HepG2 (cell line): ENCODE data around the gene TMEM250. TPM values are rescaled to one million over a fixed set of nuclear protein-coding genes. Genes with fewer than 3 reads are reported as not detected.
A peak's percentile ranks its signal among the peaks of the same experiment; 100 is the strongest.

Experiments used
- CBX2 ChIP-seq, 2 experiments: fragments of 200-600 bp in 1 of 2; sonication (generic); formaldehyde crosslinking in 1 of 2; IDR thresholded peaks; 2 replicates each; pipeline versions ENCODE4 v1.7.0 to v1.8.1; 2018 to 2022; ENCODE audit warnings: low read depth in 2 of 2, low read length in 1 of 2, mild to moderate bottlenecking in 1 of 2, missing genetic modification reagents in 1 of 2
- NCOA2 ChIP-seq: sonication (generic); formaldehyde crosslinking; IDR thresholded peaks from 2 replicates; pipeline ENCODE4 v1.8.0; 2022; ENCODE audit warnings: inconsistent platforms
- RARG ChIP-seq: sonication (generic); formaldehyde crosslinking; IDR thresholded peaks from 2 replicates; pipeline ENCODE4 v1.4.0; 2020; ENCODE audit warnings: low read depth, mild to moderate bottlenecking, missing genetic modification reagents
- SMAD1 ChIP-seq: sonication (generic); formaldehyde crosslinking; IDR thresholded peaks from 2 replicates; pipeline ENCODE4 v1.4.0; 2020; ENCODE audit warnings: missing genetic modification reagents, low read depth, mild to moderate bottlenecking, borderline replicate concordance
- ZNF101 ChIP-seq: sonication (generic); formaldehyde crosslinking; IDR thresholded peaks from 2 replicates; pipeline ENCODE4 v1.4.0; 2020; ENCODE audit warnings: mild to moderate bottlenecking, low read depth, missing genetic modification reagents, borderline replicate concordance
- ZNF34 ChIP-seq: sonication (generic); formaldehyde crosslinking; IDR thresholded peaks from 2 replicates; pipeline ENCODE4 v1.4.0; 2020; ENCODE audit warnings: mild to moderate bottlenecking, missing genetic modification reagents, borderline replicate concordance
- polyA plus RNA-seq, 8 experiments: library from polyadenylated mRNA; depleted of rRNA in 3 of 8; stranded (reverse) in 7 of 8; unstranded in 1 of 8; fragments of >200 nt; fragmentation: Illumina TruSeq in 4 of 8; extraction: Trizol in 4 of 8; gene quantifications; 2 replicates each; pipeline versions ENCODE4 v1.2.1 to v1.2.3, GENCODE V29; 2011 to 2016; ENCODE audit warnings: low read depth in 4 of 8, missing spikeins in 1 of 8, mixed read lengths in 1 of 8; ENCODE audit not compliant: insufficient read depth in 1 of 8
- total RNA-seq, 5 experiments: library from RNA; depleted of rRNA; stranded (reverse); fragments of >200 nt; fragmentation: Illumina TruSeq; extraction: Trizol; gene quantifications; 2 replicates each; pipeline ENCODE4 v1.2.3, GENCODE V29; 2016; ENCODE audit warnings: low read depth in 1 of 5
- TF ChIP-seq, protein P1 (sequence below): sonication (generic); formaldehyde crosslinking; IDR thresholded peaks from 2 replicates; pipeline ENCODE4 v1.4.0; 2020; ENCODE audit warnings: low read depth, mild to moderate bottlenecking, missing genetic modification reagents
- TF ChIP-seq, protein P2 (sequence below): sonication (generic); formaldehyde crosslinking; IDR thresholded peaks from 2 replicates; pipeline ENCODE4 v1.5.0; 2020; ENCODE audit warnings: mild to moderate bottlenecking, missing genetic modification reagents
- TF ChIP-seq, protein P3 (sequence below): sonication (generic); formaldehyde crosslinking; IDR thresholded peaks from 2 replicates; pipeline ENCODE4 v1.8.0; 2022; ENCODE audit warnings: mild to moderate bottlenecking, missing genetic modification reagents, moderate library complexity
- TF ChIP-seq, protein P4 (sequence below): sonication (generic); formaldehyde crosslinking; IDR thresholded peaks from 2 replicates; pipeline ENCODE4 v1.5.1; 2020; ENCODE audit warnings: mild to moderate bottlenecking, moderate library complexity, missing genetic modification reagents
- TF ChIP-seq, protein P5 (sequence below): sonication (generic); formaldehyde crosslinking; IDR thresholded peaks from 2 replicates; pipeline ENCODE4 v1.8.1; 2023; ENCODE audit warnings: mild to moderate bottlenecking, inconsistent platforms, moderate library complexity, missing genetic modification reagents, borderline replicate concordance

The TMEM250 gene
- total and polyA plus RNA-seq, 2 of the 13 experiments (the other 11 are each of a cell fraction or from before 2014, with no cell fraction given): 5.5 to 13.9 TPM

DNA sequence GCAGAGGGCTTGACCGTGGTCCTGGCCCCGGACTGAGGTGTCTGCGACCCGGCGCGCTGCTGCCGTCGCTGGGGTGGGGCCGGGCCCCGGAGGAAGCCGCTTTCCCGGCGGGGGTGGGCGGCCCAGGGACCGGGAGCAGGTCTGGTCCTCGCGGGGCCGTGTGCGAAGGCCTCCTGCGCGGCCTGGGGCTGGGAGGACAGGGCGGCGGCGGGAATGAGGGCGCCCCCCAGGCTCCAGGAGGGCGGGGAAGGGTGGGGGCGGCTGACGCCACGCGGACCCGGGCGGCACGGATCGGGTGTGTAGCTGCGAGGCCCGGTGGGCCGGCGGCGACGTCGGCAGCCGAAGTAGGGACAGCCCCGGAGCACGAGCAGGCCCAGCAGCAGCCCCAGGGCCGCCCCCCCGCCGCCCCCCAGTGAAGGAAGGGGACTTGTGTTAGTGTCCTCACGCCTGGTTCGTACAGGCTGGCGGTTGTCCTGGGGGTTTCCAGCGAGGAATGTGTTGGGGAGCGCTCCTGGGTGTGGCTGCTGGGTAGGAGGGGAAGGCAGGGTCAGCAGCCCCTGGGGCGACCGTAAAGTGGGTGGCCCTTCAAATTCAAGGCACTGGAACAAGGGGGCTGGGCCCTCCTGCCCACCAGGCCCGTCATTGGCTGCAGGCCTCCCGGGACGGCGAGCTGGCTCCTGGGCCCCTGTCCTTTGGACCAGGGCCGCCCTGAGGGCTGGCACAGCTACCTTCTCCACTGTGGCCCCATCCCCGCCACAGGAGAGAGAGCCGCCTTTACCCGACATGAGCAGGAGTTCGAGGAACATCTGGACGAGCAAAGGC lies 597 bp upstream of the TMEM250 start (continued):
- TF ChIP-seq ZNF101 (no peak), ZNF34 (CRISPR knock-in tag) (no peak), RARG (CRISPR knock-in tag) (0 out of 2 replicates have a peak, but pooled peaks have one; percentile 31), SMAD1 (CRISPR knock-in tag) (peak; percentile 22; the same call in 1 of the 2 replicates), CBX2 (IDR thresholded peaks at IDR 0.05; ENCODE audit: low read depth, low read length) (no peak), CBX2 (CRISPR knock-in tag; IDR thresholded peaks at IDR 0.05; ENCODE audit: low read depth) (peak; percentile 76; the same call in 1 of the 2 replicates), NCOA2 (no peak; the same call in 1 of the 2 replicates)
- TF ChIP-seq, protein P1, sequence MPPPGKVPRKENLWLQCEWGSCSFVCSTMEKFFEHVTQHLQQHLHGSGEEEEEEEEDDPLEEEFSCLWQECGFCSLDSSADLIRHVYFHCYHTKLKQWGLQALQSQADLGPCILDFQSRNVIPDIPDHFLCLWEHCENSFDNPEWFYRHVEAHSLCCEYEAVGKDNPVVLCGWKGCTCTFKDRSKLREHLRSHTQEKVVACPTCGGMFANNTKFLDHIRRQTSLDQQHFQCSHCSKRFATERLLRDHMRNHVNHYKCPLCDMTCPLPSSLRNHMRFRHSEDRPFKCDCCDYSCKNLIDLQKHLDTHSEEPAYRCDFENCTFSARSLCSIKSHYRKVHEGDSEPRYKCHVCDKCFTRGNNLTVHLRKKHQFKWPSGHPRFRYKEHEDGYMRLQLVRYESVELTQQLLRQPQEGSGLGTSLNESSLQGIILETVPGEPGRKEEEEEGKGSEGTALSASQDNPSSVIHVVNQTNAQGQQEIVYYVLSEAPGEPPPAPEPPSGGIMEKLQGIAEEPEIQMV (CRISPR knock-in tag): no peak
- TF ChIP-seq, protein P2, sequence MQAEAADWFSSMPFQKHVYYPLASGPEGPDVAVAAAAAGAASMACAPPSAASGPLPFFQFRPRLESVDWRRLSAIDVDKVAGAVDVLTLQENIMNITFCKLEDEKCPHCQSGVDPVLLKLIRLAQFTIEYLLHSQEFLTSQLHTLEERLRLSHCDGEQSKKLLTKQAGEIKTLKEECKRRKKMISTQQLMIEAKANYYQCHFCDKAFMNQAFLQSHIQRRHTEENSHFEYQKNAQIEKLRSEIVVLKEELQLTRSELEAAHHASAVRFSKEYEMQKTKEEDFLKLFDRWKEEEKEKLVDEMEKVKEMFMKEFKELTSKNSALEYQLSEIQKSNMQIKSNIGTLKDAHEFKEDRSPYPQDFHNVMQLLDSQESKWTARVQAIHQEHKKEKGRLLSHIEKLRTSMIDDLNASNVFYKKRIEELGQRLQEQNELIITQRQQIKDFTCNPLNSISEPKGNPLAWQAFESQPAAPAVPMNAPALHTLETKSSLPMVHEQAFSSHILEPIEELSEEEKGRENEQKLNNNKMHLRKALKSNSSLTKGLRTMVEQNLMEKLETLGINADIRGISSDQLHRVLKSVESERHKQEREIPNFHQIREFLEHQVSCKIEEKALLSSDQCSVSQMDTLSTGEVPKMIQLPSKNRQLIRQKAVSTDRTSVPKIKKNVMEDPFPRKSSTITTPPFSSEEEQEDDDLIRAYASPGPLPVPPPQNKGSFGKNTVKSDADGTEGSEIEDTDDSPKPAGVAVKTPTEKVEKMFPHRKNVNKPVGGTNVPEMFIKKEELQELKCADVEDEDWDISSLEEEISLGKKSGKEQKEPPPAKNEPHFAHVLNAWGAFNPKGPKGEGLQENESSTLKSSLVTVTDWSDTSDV (CRISPR knock-in tag): peak; percentile 94; the same call in 1 of the 2 replicates
- TF ChIP-seq, protein P3, sequence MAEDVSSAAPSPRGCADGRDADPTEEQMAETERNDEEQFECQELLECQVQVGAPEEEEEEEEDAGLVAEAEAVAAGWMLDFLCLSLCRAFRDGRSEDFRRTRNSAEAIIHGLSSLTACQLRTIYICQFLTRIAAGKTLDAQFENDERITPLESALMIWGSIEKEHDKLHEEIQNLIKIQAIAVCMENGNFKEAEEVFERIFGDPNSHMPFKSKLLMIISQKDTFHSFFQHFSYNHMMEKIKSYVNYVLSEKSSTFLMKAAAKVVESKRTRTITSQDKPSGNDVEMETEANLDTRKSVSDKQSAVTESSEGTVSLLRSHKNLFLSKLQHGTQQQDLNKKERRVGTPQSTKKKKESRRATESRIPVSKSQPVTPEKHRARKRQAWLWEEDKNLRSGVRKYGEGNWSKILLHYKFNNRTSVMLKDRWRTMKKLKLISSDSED (CRISPR knock-in tag): no peak
- TF ChIP-seq, protein P4, sequence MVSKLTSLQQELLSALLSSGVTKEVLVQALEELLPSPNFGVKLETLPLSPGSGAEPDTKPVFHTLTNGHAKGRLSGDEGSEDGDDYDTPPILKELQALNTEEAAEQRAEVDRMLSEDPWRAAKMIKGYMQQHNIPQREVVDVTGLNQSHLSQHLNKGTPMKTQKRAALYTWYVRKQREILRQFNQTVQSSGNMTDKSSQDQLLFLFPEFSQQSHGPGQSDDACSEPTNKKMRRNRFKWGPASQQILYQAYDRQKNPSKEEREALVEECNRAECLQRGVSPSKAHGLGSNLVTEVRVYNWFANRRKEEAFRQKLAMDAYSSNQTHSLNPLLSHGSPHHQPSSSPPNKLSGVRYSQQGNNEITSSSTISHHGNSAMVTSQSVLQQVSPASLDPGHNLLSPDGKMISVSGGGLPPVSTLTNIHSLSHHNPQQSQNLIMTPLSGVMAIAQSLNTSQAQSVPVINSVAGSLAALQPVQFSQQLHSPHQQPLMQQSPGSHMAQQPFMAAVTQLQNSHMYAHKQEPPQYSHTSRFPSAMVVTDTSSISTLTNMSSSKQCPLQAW (CRISPR knock-in tag): peak; percentile 48; the same call in 1 of the 2 replicates
- TF ChIP-seq, protein P5, sequence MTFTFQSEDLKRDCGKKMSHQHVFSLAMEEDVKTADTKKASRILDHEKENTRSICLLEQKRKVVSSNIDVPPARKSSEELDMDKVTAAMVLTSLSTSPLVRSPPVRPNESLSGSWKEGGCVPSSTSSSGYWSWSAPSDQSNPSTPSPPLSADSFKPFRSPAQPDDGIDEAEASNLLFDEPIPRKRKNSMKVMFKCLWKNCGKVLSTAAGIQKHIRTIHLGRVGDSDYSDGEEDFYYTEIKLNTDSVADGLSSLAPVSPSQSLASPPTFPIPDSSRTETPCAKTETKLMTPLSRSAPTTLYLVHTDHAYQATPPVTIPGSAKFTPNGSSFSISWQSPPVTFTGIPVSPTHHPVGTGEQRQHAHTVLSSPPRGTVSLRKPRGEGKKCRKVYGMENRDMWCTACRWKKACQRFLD (CRISPR knock-in tag): no peak
